Endothelial cell of umbilical vein (primary cell): ENCODE data around the gene GPR78. TPM values are rescaled to one million over a fixed set of nuclear protein-coding genes. Genes with fewer than 3 reads are reported as not detected.

Experiments used
- BruUV-seq: library from RNA; stranded (reverse); fragments of 400-500 nt; replicated peaks from 2 replicates; lab custom pipeline; 2021; lab: Mats Ljungman, UMichigan
- CTCF ChIA-PET: fragments of 300-600, 350-600 bp; sonication (Branson Sonifier 250); formaldehyde crosslinking; loops from one replicate; lab custom pipeline; 2021; ENCODE audit warnings: antibody characterized with exemption, inconsistent platforms; lab: Charles Lee
- POLR2A ChIA-PET: fragments of 300-600, 350-600 bp; sonication (Branson Sonifier 250); formaldehyde crosslinking; loops from one replicate; lab custom pipeline; 2021; ENCODE audit warnings: antibody characterized with exemption, inconsistent platforms; lab: Charles Lee
- DNase-seq: peaks from one replicate; pipeline ENCODE4 v3.0.0-alpha.2; 2011; ENCODE audit warnings: low read depth, low spot score
- FAIRE-seq: peaks from 2 replicates; lab custom pipeline; 2011; peaks lifted over from hg19 to GRCh38; lab: Jason Lieb, UNC
- H2AFZ ChIP-seq: 2 replicates; pipeline ENCODE4 v1.6.0; 2012; ENCODE audit warnings: low read depth, low read length, control low read depth, inconsistent platforms
- H3K27ac ChIP-seq: 2 replicates; pipeline ENCODE4 v1.5.1; 2011; ENCODE audit warnings: low read depth, mild to moderate bottlenecking, control low read depth, low read length, moderate library complexity; ENCODE audit not compliant: insufficient read depth
- H3K27me3 ChIP-seq, 2 experiments: 2 replicates each; pipeline versions ENCODE4 v1.6.0 to v1.6.1; 2011; ENCODE audit warnings: low read length in 2 of 2, mixed read lengths in 1 of 2; ENCODE audit not compliant: control insufficient read depth in 2 of 2, insufficient read depth in 2 of 2
- H3K36me3 ChIP-seq, 2 experiments: 2 replicates in 1 of 2; 3 replicates in 1 of 2; pipeline ENCODE4 v1.5.1; 2011; ENCODE audit warnings: low read length in 2 of 2, mild to moderate bottlenecking in 1 of 2, moderate library complexity in 1 of 2; ENCODE audit not compliant: control insufficient read depth in 2 of 2, insufficient read depth in 2 of 2; ENCODE audit errors: extremely low read depth in 1 of 2
- H3K4me1 ChIP-seq: 3 replicates; pipeline ENCODE4 v1.5.1; 2011; ENCODE audit warnings: mild to moderate bottlenecking, low read length; ENCODE audit not compliant: control insufficient read depth, insufficient read depth; ENCODE audit errors: extremely low read depth
- H3K4me2 ChIP-seq: 2 replicates; pipeline ENCODE4 v1.6.1; 2011; ENCODE audit warnings: low read length, control low read depth, mixed read lengths; ENCODE audit not compliant: insufficient read depth
- H3K4me3 ChIP-seq, 3 experiments: fragments of 200-600 bp in 1 of 3; sonication (generic), shearing (Covaris generic) in 1 of 3; replicated peaks in 1 of 3; 2 replicates each; pipeline ENCODE4 v1.5.1; 2011 to 2016; ENCODE audit warnings: control low read depth in 3 of 3, low read length in 3 of 3, mild to moderate bottlenecking in 2 of 3, inconsistent platforms in 1 of 3, low read depth in 1 of 3, moderate library complexity in 1 of 3; ENCODE audit not compliant: insufficient read depth in 1 of 3
- H3K79me2 ChIP-seq: 2 replicates; pipeline ENCODE4 v1.6.0; 2012; ENCODE audit warnings: low read length, inconsistent platforms; ENCODE audit not compliant: control insufficient read depth, insufficient read depth
- H3K9ac ChIP-seq: replicated peaks from 2 replicates; pipeline ENCODE3; 2011; ENCODE audit warnings: low read length, control low read depth; ENCODE audit not compliant: insufficient read depth; ENCODE audit errors: extremely low read depth
- H3K9me1 ChIP-seq: replicated peaks from 3 replicates; pipeline ENCODE4 v1.6.0; 2011; ENCODE audit warnings: mild to moderate bottlenecking, low read length; ENCODE audit not compliant: control insufficient read depth, insufficient read depth; ENCODE audit errors: extremely low read depth
- H3K9me3 ChIP-seq: replicated peaks from 2 replicates; pipeline ENCODE4 v1.5.1; 2012; ENCODE audit warnings: low read length, inconsistent platforms; ENCODE audit not compliant: control insufficient read depth, insufficient read depth
- H4K20me1 ChIP-seq: replicated peaks from 2 replicates; pipeline ENCODE3; 2011; ENCODE audit warnings: mild to moderate bottlenecking, low read length; ENCODE audit not compliant: control insufficient read depth, insufficient read depth; ENCODE audit errors: extremely low read depth
- EZH2 ChIP-seq: IDR thresholded peaks from 2 replicates; pipeline ENCODE4 v1.6.1; 2012; ENCODE audit warnings: borderline replicate concordance, low read depth, mild to moderate bottlenecking, moderate library complexity, low read length, inconsistent platforms; ENCODE audit not compliant: severe bottlenecking
- FOS ChIP-seq: IDR thresholded peaks from 2 replicates; pipeline ENCODE4 v1.6.1; 2011; ENCODE audit warnings: mild to moderate bottlenecking, low read length, moderate library complexity, borderline replicate concordance; ENCODE audit not compliant: insufficient read depth
- GATA2 ChIP-seq: IDR thresholded peaks from 2 replicates; pipeline ENCODE4 v1.7.0; 2011; ENCODE audit warnings: low read depth, mild to moderate bottlenecking, moderate library complexity, mixed read lengths, low read length; ENCODE audit not compliant: insufficient read length, insufficient read depth
- JUN ChIP-seq: IDR thresholded peaks from 2 replicates; pipeline ENCODE4 v1.6.1; 2011; ENCODE audit warnings: borderline replicate concordance, low read depth; ENCODE audit not compliant: insufficient read length, insufficient read depth
- MAX ChIP-seq: IDR thresholded peaks from 2 replicates; pipeline ENCODE4 v1.6.1; 2011; ENCODE audit not compliant: insufficient read depth, insufficient read length
- MYC ChIP-seq: IDR thresholded peaks from one replicate; pipeline ENCODE4 v1.6.1; 2011; ENCODE audit warnings: mild to moderate bottlenecking, low read depth, low read length
- POLR2A ChIP-seq: IDR thresholded peaks from 2 replicates; pipeline ENCODE4 v1.6.1; 2012; ENCODE audit warnings: low read depth, mild to moderate bottlenecking, control low read depth, low read length
- POLR2AphosphoS5 ChIP-seq: IDR thresholded peaks from 2 replicates; pipeline ENCODE4 v1.6.1; 2012; ENCODE audit warnings: low read depth, mild to moderate bottlenecking, control low read depth, low read length, moderate library complexity; ENCODE audit not compliant: insufficient read depth
- dilution Hi-C: fragments of 300-500 bp; cut with MboI; formaldehyde crosslinking; loops from one replicate; pipeline ENCODE4 v1.15.0; 2019; ENCODE audit warnings: low sequenced_read_pairs; ENCODE audit not compliant: extremely low pct_ligation_motif_present
- intact Hi-C: fragments of 100-400 bp; cut with micrococcal nuclease; formaldehyde crosslinking; loops from one replicate; pipeline ENCODE4 v1.10.0; 2022
- polyA plus RNA-seq, 4 experiments: library from polyadenylated mRNA; depleted of rRNA in 3 of 4; stranded (reverse) in 3 of 4; unstranded in 1 of 4; fragments of >200 nt; gene quantifications; 2 replicates each; pipeline versions ENCODE4 v1.2.1 to v1.2.3, GENCODE V29; 2011 to 2012; ENCODE audit warnings: missing spikeins in 1 of 4
- total RNA-seq: library from RNA; stranded (reverse); gene quantifications from 2 replicates; pipeline ENCODE4 v1.2.3, GENCODE V29; 2021
- TF ChIP-seq, protein P1 (sequence below), 2 donors: IDR thresholded peaks; 1 replicate in 1 of 2; 2 replicates in 1 of 2; pipeline ENCODE4 v1.5.1; 2011; ENCODE audit warnings: low read length in 2 of 2, mild to moderate bottlenecking in 2 of 2, moderate library complexity in 2 of 2, control low read depth in 1 of 2, inconsistent platforms in 1 of 2, low read depth in 1 of 2; ENCODE audit not compliant: insufficient read depth in 1 of 2; ENCODE audit errors: extremely low read depth in 1 of 2

The GPR78 gene
- total and polyA plus RNA-seq, 2 donors (not counting 3 experiments of a cell fraction or from before 2014, with no cell fraction given) = not detected

DNA sequence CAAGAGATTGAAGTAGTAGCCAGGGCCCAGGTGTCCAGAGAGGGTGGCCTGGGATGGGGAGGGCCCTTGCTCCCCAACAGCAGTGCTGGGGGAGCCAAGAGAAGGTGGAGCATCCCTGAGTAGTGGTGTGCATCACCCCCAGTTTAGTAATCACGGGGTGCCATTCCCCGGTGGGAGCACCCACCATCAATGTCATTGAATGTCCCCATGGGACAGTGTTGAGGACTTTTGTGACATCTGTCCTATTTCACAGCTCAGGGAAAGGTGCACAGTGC is 7.9 kb downstream of the GPR78 start:
- Histone ChIP-seq H3K4me3 (no peak overlapping the region), H3K27ac (no peak overlapping the region), H2AFZ (no peak overlapping the region), H3K9me1 (no peaks in the 10 kb centered on the region), H3K79me2 (no peaks in the 10 kb centered on the region), H3K9ac (no peak overlapping the region), H3K36me3 (no peaks in the 10 kb centered on the region), H3K4me2 (no peak overlapping the region), H3K9me3 (no peaks in the 10 kb centered on the region), H4K20me1 (no peaks in the 10 kb centered on the region), H3K27me3 (peaks cover 12 to 16% of the 10 kb centered on the region in 2 experiments), H3K4me1 (no peaks in the 10 kb centered on the region)
- intact Hi-C loops = no loop called here
- FAIRE-seq = no peak
- TF ChIP-seq EZH2 = no peak
- no peak for TF ChIP-seq POLR2AphosphoS5
- TF ChIP-seq FOS = no peak
- no peak for TF ChIP-seq MAX
- TF ChIP-seq POLR2A = no peak
- TF ChIP-seq, protein P1, sequence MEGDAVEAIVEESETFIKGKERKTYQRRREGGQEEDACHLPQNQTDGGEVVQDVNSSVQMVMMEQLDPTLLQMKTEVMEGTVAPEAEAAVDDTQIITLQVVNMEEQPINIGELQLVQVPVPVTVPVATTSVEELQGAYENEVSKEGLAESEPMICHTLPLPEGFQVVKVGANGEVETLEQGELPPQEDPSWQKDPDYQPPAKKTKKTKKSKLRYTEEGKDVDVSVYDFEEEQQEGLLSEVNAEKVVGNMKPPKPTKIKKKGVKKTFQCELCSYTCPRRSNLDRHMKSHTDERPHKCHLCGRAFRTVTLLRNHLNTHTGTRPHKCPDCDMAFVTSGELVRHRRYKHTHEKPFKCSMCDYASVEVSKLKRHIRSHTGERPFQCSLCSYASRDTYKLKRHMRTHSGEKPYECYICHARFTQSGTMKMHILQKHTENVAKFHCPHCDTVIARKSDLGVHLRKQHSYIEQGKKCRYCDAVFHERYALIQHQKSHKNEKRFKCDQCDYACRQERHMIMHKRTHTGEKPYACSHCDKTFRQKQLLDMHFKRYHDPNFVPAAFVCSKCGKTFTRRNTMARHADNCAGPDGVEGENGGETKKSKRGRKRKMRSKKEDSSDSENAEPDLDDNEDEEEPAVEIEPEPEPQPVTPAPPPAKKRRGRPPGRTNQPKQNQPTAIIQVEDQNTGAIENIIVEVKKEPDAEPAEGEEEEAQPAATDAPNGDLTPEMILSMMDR (IDR thresholded peaks at IDR 0.05; ENCODE audit: extremely low read depth in 1 of 2, insufficient read depth in 1 of 2, low read depth in 1 of 2, low read length in 2 of 2) = no peak
- TF ChIP-seq GATA2 = no peak
- no peak for TF ChIP-seq JUN
- no peak for TF ChIP-seq MYC
- BruUV-seq = no TSS peak
- dilution Hi-C loops = no loop called here
- ChIA-PET CTCF (interaction anchor here (2.0 kb wide), 1 partner anchor 120 kb away, joined by 5 read pairs; no protein-coding TSS in a partner anchor), POLR2A (no interaction called here)
- no peak for DNase-seq
